ENCODE results near the gene HAND1.

The HAND1 gene

DNA sequence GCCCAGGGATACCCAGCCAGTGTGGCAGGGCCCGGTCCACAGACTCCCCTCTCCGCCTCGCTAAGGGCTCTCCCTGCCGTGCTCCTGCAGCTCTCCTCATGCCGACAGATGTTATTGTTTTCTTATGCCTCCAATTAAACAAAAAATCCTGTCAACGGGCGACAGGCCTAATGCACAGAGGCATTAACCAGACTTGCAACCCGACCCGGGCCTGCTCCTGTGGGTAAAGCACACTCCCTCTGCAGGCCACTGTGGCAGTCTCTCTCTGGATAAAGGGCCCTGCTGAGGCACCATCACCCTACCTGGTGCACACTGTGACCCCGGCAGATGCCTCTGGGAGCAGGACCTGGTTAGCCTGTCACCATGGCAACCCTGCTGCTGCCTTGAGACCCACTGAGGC, 27.5 kb upstream of the HAND1 start:
- no peak for DNase-seq

DNA sequence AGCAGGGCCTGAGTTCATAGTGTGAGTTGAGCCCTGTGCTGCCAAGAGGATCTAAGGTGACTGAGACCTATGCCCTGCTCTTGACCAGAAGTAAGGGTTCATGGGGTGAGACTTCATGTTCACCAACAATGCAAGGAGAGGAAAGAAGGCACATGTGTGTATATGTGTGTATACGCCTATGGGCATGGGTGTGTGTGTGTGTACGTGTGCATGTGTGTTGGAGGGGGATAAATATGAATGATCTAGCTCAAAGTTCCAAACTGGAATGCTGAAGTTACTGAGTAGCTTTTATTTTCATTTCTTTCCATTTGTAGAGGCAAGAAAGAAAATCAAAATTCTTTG, 25.6 kb upstream of the HAND1 start:
- DNase-seq: no peak

DNA sequence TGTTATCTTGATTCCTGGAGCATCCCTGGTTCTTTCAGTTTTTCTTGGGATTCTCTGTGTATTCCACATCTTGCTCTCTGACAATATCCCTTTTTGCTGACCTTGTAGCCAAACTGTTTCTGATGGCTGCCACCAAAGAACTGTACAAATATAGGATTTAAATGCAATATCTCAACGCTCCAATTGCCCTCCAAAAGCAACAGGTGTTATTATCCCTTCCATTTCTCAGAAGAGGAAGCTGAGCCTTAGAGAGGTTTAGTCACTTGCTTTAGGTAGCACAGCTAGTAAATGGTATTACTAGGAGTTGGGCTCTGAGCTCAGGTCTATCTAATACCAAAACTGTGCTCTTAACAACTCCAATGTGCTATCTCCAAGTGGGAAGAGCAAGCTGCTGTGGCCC, 24.2 kb upstream of the HAND1 start:
- DNase-seq: no peak

DNA sequence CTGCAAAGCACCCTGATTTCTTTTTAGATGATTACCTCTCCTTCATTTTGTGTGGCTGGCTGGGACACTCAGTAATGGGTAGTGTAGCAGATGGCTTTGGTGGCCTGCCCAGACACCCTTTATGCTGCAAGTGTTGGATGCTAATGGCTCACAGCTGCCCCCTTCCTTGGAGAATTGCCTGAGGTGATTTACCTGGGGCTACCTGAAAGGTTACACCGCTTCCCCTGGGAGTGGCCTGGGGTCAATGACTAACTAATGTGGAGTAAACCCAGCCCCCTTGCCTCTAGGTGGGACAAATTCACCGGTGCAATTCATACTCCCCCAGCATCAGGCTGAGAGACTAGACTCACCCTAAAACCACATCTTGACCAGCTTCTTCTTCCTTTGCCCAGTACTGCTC, 23.5 kb upstream of the HAND1 start:
- no peak for DNase-seq

DNA sequence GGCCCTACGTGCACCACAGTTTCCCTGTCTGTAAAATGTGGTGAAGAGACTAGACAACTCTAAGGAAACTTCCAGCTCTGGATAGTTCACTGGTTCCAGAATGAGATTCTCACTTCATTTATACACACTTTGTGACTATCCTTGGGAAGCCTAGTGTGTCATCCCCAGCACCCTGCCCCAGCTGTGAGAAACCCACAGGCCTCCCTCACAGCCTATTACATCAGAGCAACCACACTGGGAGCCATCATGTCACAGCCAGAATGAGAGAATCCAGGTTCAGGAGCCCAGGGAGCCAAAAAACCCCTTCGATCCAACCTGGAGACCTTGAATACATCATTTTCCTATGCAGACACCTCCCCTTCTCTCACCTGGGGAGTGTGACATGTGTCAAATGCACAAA, 21.0 kb upstream of the HAND1 start:
- DNase-seq: no peak

DNA sequence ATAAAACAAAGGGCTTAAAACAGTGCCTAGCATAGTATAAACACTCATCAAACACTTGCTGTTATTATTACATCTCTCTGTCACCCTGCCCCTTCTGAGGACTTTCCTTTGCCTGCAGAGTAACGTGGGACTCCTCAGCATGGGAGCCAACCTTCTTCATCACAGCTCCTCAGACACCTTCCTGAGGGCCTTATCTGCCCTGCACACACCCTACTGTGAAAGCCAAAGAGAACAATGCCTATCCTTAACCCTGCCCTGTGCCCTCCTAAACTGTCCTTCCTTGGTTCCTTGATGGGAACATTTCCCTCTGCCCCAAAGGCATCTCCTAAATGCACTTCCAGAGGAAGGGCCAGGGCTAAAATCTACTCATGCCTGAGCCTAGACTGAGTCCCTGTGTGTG, 20.6 kb upstream of the HAND1 start:
- no peak for DNase-seq

DNA sequence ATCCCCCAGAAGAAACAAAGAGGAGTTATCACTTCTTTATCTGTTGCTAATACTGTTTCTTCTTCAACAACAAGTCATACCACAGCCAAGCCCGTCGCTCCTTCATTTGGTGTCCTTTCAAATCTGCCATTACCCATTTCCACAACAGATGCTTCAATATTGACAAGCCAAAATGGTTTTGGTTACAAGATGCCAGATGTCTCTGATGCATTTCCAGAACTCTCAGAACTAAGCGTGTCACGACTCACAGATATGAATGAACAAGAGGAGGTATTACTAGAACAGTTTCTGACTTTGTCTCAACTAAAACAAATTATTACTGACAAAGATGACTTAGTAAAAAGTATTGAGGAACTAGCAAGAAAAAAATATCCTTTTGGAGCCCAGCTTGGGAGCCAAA, 16.0 kb upstream of the HAND1 start:
- DNase-seq: no peak

DNA sequence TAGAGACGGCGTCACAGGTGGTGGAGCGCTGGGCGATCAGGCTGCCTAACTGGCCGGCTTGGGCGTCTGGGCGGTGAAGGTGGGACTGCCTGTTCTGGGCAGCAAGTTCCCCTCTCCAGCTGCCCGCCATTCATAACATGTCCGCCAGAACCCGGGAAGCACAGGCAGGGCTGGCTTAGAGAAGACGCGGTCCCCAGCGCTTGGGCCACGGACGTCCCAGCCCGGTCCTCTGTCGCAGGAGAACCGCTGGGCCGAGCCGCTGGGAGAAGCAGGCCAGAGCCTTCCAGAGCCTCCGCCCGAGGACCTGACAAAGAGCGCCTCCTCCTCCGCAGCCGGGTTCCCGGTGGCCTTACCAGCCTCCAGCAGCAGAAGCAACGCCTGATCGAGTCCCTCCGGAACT, 15.2 kb upstream of the HAND1 start:
- no peak for DNase-seq

DNA sequence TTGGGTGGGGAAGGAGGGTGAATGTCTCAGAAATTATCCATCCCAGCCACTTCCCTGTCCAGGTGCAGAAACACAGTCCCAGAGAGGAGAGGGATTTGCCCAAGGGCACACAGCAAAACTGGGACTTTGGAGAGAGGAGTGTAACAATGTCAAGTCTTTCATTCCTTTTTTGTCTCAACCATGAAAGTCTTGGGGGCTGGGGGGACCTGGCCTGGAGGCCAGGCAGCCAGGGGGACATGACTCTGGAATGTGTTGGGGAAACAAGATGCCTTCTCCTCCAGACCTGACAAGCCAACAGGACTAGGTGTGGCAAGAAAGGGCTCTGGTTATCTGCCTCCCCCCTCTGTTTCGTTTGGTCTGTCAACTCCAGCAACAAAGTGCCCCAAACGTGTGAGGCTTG, 13.9 kb upstream of the HAND1 start:
- no peak for DNase-seq

DNA sequence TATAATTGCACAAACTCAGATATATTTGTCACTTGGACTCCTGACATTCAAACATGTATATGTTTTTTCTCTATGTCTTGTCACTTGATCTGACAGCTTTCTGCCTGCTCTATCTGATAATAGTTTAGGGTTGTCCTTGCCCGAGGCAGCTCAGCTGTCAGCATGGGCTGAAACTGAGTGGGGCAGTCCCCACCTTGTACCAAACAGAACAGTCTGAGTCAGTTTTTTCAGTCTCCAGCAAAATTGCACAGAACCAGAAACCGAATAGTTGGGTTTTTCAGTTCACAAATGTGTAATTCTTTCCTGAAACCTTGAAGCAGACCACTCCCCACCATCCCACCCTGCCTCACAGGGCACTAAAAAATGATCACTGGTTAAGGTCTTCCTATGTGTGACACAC, 9.5 kb upstream of the HAND1 start:
- no peak for DNase-seq

DNA sequence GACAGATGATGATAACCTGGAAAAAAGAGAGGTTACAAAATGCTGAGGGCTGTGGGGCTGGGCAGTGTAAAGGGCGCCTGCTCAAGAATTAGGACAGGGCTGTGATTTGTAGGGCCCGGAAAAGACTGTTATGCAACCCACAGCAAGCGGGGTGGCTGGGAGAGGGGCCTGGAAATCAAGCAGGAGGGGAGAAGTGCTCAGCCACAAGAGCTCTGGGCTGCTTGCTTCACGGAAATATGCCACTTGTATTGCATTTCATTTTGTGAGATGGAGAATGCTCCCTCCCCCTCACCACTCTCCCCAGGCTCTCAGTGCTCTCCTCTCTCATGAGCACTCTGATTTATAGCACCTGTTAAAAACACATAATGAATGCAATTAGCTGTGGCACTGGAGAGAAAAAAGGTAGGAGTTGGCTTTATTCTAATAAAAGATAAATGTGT, 8.4 kb upstream of the HAND1 start:
- DNase-seq: no peak

DNA sequence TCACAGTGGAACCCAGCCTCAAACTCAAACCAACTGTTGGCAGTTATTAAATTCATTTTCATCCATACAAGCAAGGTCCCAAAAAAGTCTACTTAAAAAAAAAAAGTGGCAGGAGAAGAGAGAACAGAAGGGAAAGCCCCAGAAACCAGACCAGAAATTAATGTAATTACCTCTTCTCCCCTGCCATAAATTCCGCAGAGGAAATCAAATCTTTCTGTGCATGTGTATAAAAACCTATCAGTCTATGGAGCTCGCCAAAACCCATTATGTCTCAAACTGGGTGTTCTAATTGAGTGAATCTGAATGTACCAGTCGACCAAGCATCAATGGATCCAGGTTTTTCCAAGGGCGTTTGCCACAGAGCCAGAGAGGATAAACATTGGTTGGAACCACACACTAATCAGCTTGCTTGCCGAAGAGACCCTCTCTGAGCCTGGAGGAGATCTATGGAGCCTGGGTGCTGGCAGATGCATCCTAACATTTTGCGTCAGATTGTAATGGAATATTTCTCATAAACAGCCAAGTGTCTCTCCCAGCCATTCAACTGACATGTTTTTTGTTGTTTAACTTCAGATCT, 7.9 kb upstream of the HAND1 start:
- DNase-seq: no peak

DNA sequence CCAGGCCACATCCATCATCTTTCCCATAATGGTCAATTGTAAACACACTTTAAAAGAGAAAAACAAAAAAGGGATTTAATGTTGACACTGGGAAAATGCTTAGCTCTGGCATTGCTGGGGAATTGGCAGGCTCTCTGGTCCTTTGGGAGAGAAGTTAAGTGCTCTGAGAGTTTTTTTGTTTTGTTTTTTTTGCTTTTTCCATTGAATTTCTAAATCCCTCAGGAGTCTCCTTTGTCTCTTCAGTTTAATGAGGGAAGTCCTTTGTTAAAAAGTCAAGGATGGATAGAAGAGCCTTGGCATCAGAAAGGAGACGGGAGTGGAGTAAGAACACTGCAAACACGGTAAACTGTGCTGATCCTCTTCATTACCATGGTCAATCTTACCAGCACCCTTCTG, 7.1 kb upstream of the HAND1 start:
- DNase-seq: no peak

DNA sequence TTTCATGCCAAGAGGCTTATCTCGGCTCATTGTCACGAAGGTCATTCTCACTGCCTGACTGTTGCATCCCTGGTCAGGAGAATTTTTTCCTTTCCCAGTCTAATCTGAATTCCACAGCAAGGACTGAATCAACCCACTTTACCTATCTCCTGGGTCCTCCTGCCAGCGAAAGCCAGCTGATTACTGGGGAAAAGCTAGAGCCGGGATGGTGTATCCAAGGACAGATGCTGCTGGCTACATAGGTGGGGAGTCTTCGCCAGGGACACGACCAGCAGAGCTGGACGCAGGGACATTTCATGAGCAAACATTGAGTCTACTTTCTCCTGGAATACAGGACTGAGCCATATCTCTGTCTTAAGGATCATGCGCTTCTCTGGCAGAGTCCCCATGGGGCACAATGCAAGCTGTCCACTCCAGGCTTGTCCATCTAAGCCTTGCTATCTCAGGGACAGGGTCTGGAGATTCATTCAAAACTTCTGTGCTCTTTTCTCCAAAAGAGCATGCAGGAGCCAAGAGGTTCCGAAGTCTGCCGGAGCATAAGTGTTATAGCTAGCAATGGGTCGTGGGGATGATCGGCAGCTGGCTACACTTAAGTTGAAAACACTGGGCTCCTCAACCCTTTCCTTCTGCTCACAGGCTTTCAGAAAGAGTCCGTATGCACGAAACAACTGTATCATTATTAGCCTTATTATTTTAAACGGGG, 6.5 kb upstream of the HAND1 start:
- no peak for DNase-seq

DNA sequence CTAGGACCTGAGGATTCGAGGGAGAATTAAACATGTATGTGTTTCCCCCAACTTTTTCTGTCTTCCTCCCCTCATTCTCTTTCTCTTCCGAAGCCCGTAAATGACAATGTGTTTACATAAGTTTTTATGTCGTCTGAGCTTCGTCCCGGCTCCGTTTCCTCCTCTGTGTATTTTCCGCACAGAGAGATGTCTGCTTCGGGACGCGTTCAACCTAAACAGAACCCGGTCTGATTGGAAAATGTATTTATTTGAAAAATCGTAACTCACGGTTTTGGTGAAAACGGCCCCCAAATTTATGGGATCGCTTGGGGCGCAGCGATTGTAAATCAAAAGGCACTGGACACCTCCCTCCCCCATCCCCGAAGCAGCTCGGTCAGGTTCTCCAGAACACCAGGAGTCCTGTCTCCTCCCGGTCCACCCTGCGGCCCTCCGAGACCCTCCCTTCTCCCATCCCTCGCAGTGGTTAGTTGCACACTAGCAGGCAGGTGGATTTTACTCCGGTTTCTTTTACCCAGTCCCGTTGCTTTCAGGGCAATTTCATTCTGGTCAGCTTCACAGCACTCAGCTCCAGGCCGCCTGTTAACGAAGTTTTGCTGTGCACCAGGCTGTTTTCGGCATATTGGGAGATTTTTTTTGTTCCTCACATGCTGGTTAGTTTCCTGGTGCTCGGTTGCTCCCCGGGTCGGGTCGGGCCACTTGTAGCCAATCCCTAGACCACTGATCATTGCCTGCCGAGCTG, 5.8 kb upstream of the HAND1 start:
- DNase-seq: no peak

DNA sequence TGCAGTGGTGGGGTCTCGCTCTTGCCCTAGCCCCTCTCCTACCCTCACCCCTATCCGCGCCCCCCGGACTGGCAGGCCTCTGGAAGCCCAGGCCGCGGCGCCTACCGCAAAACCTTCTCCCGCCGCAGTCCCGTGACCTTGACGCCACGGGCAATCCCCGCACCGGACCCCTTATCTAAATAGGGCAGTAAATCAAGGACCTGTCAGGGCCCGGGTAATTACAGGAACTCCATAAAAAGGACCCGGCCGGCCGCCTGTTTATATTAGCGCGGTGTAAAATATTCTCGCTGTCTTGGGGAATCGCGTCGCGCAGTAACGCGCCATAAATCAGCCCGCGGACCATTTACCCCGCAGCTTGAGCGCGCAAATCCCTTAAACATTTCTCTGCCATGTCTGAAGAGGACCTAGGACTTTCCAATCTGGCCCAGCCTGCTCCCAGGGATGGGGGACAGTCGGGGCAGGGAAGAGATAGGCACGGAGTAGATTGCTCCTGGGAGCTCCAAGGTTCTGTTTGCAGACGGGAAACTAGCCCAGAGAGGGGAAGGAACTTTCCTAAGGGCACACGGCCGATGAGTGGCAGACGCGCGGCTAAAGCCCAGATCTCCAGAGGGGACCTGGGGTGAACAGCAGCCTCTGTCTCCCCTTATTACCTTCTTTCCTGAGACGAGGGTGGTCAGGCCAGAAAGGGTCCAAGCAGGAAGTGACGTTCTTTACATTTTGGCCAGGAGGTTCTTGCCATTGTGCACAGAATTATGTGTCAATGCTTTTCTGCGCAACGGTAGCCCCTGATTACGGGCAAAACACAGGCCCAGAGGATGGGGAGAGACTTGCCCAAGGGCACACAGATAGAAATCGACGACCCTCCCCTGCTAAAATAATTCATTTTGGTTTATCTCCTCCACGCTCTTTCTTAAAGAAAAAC, 4.8 kb upstream of the HAND1 start:
- no peak for DNase-seq

DNA sequence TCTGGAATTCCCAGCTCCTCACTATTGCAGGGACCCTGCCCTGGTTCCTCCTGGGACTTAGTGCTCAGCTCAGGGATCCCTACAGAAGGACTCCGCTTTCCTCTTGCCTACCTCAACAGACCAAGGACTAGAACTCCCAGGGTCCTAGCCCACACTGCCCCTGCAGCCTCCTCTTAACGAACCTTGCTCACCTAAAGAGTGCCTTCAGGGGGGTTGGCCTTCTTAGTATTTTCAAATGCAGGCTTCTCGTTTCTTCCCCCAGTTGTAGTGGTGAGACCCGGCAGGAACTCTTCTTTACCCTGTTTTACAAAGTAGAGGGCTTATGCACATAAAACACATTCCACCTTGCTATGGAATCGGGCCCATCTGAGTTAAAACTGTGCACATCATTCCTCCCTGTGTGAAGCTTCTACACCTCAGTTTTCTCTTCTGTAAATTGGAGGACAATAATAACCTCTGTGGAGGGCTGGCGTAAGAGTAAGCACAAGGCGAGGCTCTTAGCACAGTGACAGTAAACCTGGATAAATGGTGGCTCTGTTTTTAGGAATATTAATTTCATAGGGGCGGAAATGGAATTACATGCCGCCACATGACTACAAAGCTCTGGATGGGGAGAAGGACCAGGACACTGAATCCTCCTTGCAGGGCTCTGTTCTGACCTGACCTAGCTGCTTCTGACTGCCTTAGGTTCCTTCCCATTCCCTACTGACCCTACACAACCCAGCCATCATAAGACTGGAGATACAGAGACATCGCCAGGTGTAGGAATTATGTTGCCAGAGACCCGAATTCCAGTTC, 3.8 kb upstream of the HAND1 start:
- DNase-seq: no peak

DNA sequence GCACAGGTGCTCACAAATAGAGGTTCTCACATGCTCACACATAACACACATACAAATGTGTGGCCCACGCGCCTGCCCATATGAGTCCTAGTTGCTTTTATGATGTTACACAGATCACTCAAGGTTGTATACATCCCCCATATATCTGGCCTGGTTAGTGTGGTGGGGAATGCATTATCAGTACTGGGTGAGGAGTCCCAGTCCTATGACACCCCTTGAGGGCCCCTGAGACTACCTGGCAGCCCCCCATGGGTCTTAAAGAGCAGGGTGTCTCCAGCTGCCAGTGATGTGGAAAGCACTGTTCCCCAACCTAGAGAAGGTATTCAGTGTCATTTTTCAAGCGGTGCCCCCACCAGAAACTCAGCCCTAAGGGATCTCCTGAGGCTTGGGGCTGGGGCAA, 2.8 kb upstream of the HAND1 start:
- DNase-seq: no peak

DNA sequence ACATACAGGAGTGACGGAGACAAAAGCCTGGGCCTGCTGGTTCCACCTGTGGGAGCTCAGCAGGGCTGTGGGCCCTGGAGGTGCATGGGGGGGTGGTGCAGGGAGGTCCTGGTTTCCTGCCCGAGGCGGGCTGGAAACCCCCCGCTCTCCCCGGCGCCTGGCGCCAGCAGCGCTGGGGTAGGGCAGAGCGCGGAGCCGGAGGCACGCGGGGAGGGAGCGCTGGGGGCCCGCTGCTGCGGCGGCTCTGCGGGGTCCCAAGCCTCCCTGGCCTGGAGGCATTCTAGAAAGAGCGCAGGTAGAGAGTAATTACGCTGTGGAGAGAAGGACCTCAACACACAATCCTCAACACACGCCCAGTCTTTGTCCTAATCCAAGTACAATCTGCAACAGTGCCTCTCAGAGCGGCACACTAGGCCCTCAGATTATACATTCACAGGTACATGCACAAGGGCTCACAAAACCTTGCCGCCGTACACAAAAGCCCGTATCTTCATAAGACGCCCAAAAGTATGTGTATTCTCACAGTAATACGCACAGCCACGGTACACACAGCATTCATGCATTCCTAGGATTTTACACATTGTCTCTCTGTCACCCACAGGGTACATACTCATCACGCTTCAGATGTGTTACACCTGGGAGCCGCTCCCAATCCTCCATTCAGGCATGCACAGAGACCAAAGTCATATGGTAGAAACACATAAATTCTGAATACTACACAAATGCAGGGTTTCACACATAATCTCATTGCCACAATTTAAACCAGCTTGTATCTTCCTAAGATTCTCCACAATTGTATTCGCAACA, 2.1 kb upstream of the HAND1 start:
- no peak for DNase-seq

DNA sequence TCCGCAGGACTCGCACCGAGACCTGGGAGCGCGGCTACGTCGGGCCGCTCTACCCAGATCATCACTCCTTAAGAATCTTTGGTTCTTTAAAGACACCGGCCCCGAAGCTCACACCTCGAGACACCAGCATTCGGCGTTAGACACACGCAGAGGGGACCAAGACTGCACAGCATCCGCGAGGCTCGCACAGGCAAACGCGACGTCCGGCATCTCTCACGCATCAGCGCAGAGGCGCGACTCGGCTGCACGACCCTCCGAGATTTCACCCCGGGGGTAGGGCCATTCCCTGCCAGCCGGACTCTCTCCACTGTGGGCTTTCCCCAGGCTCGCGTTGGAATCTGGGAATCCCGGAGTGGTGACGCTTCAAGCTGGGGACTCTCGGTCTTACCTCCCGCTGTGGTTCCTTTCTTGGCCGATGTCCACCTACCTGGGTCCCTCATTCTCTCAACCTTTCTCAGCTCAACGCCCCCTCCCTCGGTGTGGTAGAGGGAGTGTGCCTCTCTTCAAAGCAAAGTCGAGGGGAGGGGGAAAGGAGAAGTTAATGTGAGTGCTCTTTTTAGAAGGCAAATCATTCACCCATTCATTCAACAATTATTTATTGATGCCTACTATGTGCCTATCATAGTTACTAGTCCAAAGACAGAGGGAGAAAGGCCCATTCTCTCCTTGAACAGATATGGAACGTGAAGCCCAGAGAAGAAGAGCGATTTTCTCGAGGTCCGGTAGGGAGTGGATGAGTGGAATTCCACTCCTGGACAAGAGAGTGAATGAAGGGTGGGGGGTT, 1.3 kb upstream of the HAND1 start:
- no peak for DNase-seq

DNA sequence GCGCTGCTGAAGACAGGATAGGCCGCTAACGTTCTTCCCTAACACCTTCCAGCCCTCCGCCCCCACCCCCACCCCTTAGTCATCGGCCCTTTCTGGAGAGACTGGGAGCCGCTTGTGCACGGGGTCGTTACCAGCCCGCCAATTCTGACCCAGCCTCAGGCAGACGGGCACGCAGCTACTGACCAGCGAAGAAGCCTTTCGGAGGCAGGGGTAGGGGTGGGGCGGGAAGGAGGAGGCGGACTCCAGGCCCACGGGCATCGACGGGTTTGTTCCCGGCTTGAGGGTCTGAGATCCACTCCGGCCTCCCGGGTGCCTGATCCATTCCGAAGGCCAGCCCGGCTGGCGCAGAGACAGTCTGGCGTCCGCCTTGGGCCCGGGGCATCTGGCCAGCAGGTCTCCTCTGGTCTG, 729 bp upstream of the HAND1 start:
- no peak for DNase-seq

Measured in OCI-M1 (cell line).